K562 (cell line): Measurements from ENCODE around the gene CPZ. TPM values are rescaled to one million over a fixed set of nuclear protein-coding genes. Genes with fewer than 3 reads are reported as not detected.
A peak's percentile ranks its signal among the peaks of the same experiment; 100 is the strongest.

Source experiments
- CHD7 ChIP-seq: fragments of 200-600 bp; sonication (generic); IDR thresholded peaks from one replicate; pipeline ENCODE4 v1.6.1; 2012; ENCODE audit warnings: mild to moderate bottlenecking, low read depth, low read length, inconsistent platforms
- CTCF ChIP-seq, 3 experiments: IDR thresholded peaks in 2 of 3; conservative IDR thresholded peaks in 1 of 3; 2 replicates each; pipeline ENCODE4 v1.5.1; 2011 to 2012; ENCODE audit warnings: low read length in 3 of 3, mild to moderate bottlenecking in 3 of 3, control low read depth in 2 of 3, improper control_type of control experiment in 1 of 3, inconsistent platforms in 1 of 3, low read depth in 1 of 3, mixed read lengths in 1 of 3, moderate library complexity in 1 of 3; ENCODE audit not compliant: insufficient read depth in 2 of 3
- polyA plus RNA-seq, 8 experiments: library from polyadenylated mRNA; depleted of rRNA in 4 of 8; stranded (reverse) in 5 of 8; unstranded in 3 of 8; fragments of >200 nt; fragmentation: Nextera tagmentation in 2 of 8; fragmentation: Illumina TruSeq in 1 of 8; extraction: Ambion mirVana in 2 of 8; extraction: Trizol in 1 of 8; gene quantifications; 2 replicates each; pipeline versions ENCODE4 v1.2.1 to v1.2.3, GENCODE V29; 2011 to 2014; ENCODE audit warnings: inconsistent platforms in 1 of 8, missing spikeins in 1 of 8
- total RNA-seq, 7 experiments: library from RNA; depleted of rRNA in 6 of 7; stranded (reverse); fragments of >200 nt in 6 of 7; fragmentation: Illumina TruSeq in 2 of 7; extraction: Trizol in 2 of 7; gene quantifications; 2 replicates each; pipeline versions ENCODE4 v1.2.1 to v1.2.3, GENCODE V29; 2011 to 2021; ENCODE audit warnings: low replicate concordance in 1 of 7

CPZ gene
- total and polyA plus RNA-seq, 9 of the 15 experiments (the other 6 are each of a cell fraction or from before 2014, with no cell fraction given) = 0.06 to 2.2 (median 1.2) TPM; not detected in 1

GRCh38 chr4:8586671-8587468 lies 5.7 kb upstream of the CPZ start (continued):
- TF ChIP-seq CHD7 = no peak
- peak; percentile 8 to 38 (median 21); a peak in 1 of 6 replicates for TF ChIP-seq CTCF (IDR thresholded peaks at IDR 0.05 in 2 of 3, conservative IDR thresholded peaks at IDR 0.05 in 1 of 3; ENCODE audit: insufficient read depth in 2 of 3, low read depth in 1 of 3, low read length in 3 of 3)
- TF ChIP-seq, all 486 proteins: peak for 4
